Lower leg skin (tissue), 4 donors: ENCODE measurements around the gene CCDC51. TPM values are rescaled to one million over a fixed set of nuclear protein-coding genes. Genes with fewer than 3 reads are reported as not detected.
A peak's percentile ranks its signal among the peaks of the same experiment; 100 is the strongest.
"Not testable (repeated sequence)": the region's sequence is repeated elsewhere in the genome, so short reads cannot be mapped to it uniquely, and the experiment has no call there.

Source experiments
- DNase-seq, 2 donors: peaks; one replicate each; pipeline ENCODE4 v3.0.0-alpha.2; 2019; ENCODE audit warnings: low spot score in 2 of 2
- H3K4me3 ChIP-seq: fragments of 200-600 bp; sonication (generic); 2 replicates; pipeline ENCODE4 v1.5.1; 2017; ENCODE audit warnings: mild to moderate bottlenecking, low read depth; ENCODE audit not compliant: poor library complexity, severe bottlenecking
- CTCF ChIP-seq, 3 donors: fragments of 450-650 bp; IDR thresholded peaks; one replicate each; pipeline ENCODE4 v1.5.1; 2016; ENCODE audit warnings: antibody characterized with exemption in 3 of 3, mild to moderate bottlenecking in 3 of 3, moderate library complexity in 2 of 3
- POLR2A ChIP-seq, 2 donors: fragments of 450-650 bp; IDR thresholded peaks; one replicate each; pipeline ENCODE4 v1.6.1; 2016 to 2017; ENCODE audit warnings: antibody characterized with exemption in 2 of 2, mild to moderate bottlenecking in 1 of 2, moderate library complexity in 1 of 2
- WGBS, 2 donors: methylation state at CpG; one replicate each; pipeline ENCODE4 v1.1.5; 2018; 5-methylcytosine and 5-hydroxymethylcytosine counted together
- intact Hi-C: fragments of 100-400 bp; cut with DNase I; formaldehyde crosslinking; loops from one replicate; pipeline ENCODE4 v1.15.0; 2023; ENCODE audit warnings: low total_unique reads
- total RNA-seq, 4 donors: library from RNA; depleted of rRNA; stranded (reverse); fragments of >200 nt; gene quantifications; one replicate each; pipeline ENCODE4 v1.1.0, GENCODE V29; 2016

The CCDC51 gene
- total RNA-seq, 4 donors from 2014 or later, result 6.7 to 17.1 (median 11.6) TPM

- H3K4me3 ChIP-seq, result no peak overlapping the region
- 79 to 84% methylated on average over 19 to 21 of the region's 21 CpGs for WGBS, 2 donors
- DNase-seq, result peak; percentile 14 to 85
- TF ChIP-seq CTCF (IDR thresholded peaks at IDR 0.05) (no peak), POLR2A (IDR thresholded peaks at IDR 0.05) (no peak)
- intact Hi-C loops, result no loop called here
These were observed 35.2 kb downstream of the CCDC51 start for GRCh38 chr3:48404440-48405342.

- no peak overlapping the region for H3K4me3 ChIP-seq
- WGBS, 2 donors, result 81 to 88% methylated on average over 10 to 12 of the region's 15 CpGs
- DNase-seq, result peak; percentile 15 to 82
- TF ChIP-seq CTCF (IDR thresholded peaks at IDR 0.05), result no peak
- intact Hi-C loops, result no loop called here
These were observed 36.1 kb downstream of the CCDC51 start for GRCh38 chr3:48403533-48404439.

GRCh38 chr3:48402907-48403306, 37.0 kb downstream of the CCDC51 start:
- TF ChIP-seq CTCF (IDR thresholded peaks at IDR 0.05) (no peak), POLR2A (IDR thresholded peaks at IDR 0.05) (no peak)
- intact Hi-C loops, result no loop called here
- no peak overlapping the region for H3K4me3 ChIP-seq
- WGBS, 2 donors, result 55 to 72% methylated on average over 3 of the region's 3 CpGs
- DNase-seq, result peak in 1 of 2 donors; percentile 13

- WGBS, 2 donors, result 9 to 23% methylated on average over 5 to 8 of the region's 8 CpGs
- TF ChIP-seq CTCF (IDR thresholded peaks at IDR 0.05) (no peak), POLR2A (IDR thresholded peaks at IDR 0.05) (no peak)
- intact Hi-C loops, result no loop called here
- DNase-seq, result peak; percentile 93 to 98
- no peak overlapping the region for H3K4me3 ChIP-seq
These were observed 37.6 kb downstream of the CCDC51 start for GRCh38 chr3:48402281-48402732.

GRCh38 chr3:48401434-48401901, 38.5 kb downstream of the CCDC51 start:
- intact Hi-C loops, result loop anchor here (2.0 kb wide), 1 partner anchor 35 kb away; no protein-coding TSS in a partner anchor
- DNase-seq, result peak in 1 of 2 donors; percentile 76
- not testable (repeated sequence) for H3K4me3 ChIP-seq
- 87 to 91% methylated on average over 12 of the region's 12 CpGs for WGBS, 2 donors
